GM23338 (cell line): Measurements from ENCODE around the gene AXL. TPM values are rescaled to one million over a fixed set of nuclear protein-coding genes. Genes with fewer than 3 reads are reported as not detected.

Experiments
- ATAC-seq: fragments of 200-7000 bp; cut with Tn5 transposase; 3 replicates; pipeline ENCODE4 v1.9.1; 2020
- DNase-seq: peaks from one replicate; pipeline ENCODE4 v3.0.0-alpha.2; 2015; ENCODE audit warnings: low spot score
- H2AFZ ChIP-seq: fragments of 200-600 bp; sonication (generic); 2 replicates; pipeline ENCODE4 v1.8.0; 2016; ENCODE audit warnings: antibody characterized with exemption, mild to moderate bottlenecking, moderate library complexity
- H3F3A ChIP-seq: fragments of 200-600 bp; sonication (generic); replicated peaks from 2 replicates; pipeline ENCODE4 v1.8.0; 2017; ENCODE audit warnings: antibody characterized with exemption, mixed run types, low read depth
- H3K27ac ChIP-seq: fragments of 200-600 bp; sonication (generic); 2 replicates; pipeline ENCODE4 v1.6.1; 2016; ENCODE audit warnings: low read depth
- H3K27me3 ChIP-seq: fragments of 200-600 bp; sonication (generic); 2 replicates; pipeline ENCODE4 v1.8.0; 2016; ENCODE audit warnings: mild to moderate bottlenecking, mixed run types, moderate library complexity; ENCODE audit not compliant: insufficient read depth
- H3K36me3 ChIP-seq: fragments of 200-600 bp; sonication (generic); 2 replicates; pipeline ENCODE4 v1.8.0; 2016; ENCODE audit warnings: mild to moderate bottlenecking; ENCODE audit not compliant: insufficient read depth
- H3K4me1 ChIP-seq: fragments of 200-600 bp; sonication (generic); 2 replicates; pipeline ENCODE4 v1.8.0; 2016; ENCODE audit warnings: mild to moderate bottlenecking, moderate library complexity; ENCODE audit not compliant: insufficient read depth
- H3K4me2 ChIP-seq: fragments of 200-600 bp; sonication (generic); 2 replicates; pipeline ENCODE4 v1.7.1; 2017; ENCODE audit warnings: mixed run types
- H3K4me3 ChIP-seq: fragments of 200-600 bp; sonication (generic); 2 replicates; pipeline ENCODE4 v1.6.1; 2016; ENCODE audit warnings: mixed run types
- H3K79me2 ChIP-seq: fragments of 200-600 bp; sonication (generic); replicated peaks from 2 replicates; pipeline ENCODE4 v1.8.0; 2017; ENCODE audit warnings: mild to moderate bottlenecking; ENCODE audit not compliant: insufficient read depth
- H3K9me2 ChIP-seq: fragments of 200-600 bp; sonication (generic); 2 replicates; pipeline ENCODE4 v1.8.0; 2017; ENCODE audit not compliant: insufficient read depth
- H4K20me1 ChIP-seq: fragments of 200-600 bp; sonication (generic); replicated peaks from 2 replicates; pipeline ENCODE4 v1.8.0; 2017; ENCODE audit warnings: mild to moderate bottlenecking; ENCODE audit not compliant: insufficient read depth
- H3K27ac Mint-ChIP-seq: 2 replicates; pipeline ENCODE4 v1.8.0; 2020; ENCODE audit warnings: inconsistent platforms, mild to moderate bottlenecking, moderate library complexity, mixed read lengths
- H3K27me3 Mint-ChIP-seq: 3 replicates; pipeline ENCODE4 v1.8.0; 2022; ENCODE audit warnings: low read depth, mild to moderate bottlenecking, moderate library complexity, mixed read lengths, inconsistent platforms; ENCODE audit not compliant: insufficient read depth, poor library complexity
- H3K36me3 Mint-ChIP-seq: 3 replicates; pipeline ENCODE4 v1.8.0; 2021; ENCODE audit warnings: low read depth, mild to moderate bottlenecking, inconsistent platforms, moderate library complexity, mixed read lengths
- H3K4me1 Mint-ChIP-seq: 3 replicates; pipeline ENCODE4 v1.8.0; 2020; ENCODE audit warnings: mild to moderate bottlenecking, inconsistent platforms, mixed read lengths
- H3K4me3 Mint-ChIP-seq: 3 replicates; pipeline ENCODE4 v1.8.0; 2021; ENCODE audit warnings: moderate library complexity, mild to moderate bottlenecking, inconsistent platforms, mixed read lengths
- H3K9me3 Mint-ChIP-seq: 3 replicates; pipeline ENCODE4 v1.8.0; 2020; ENCODE audit warnings: moderate library complexity, mild to moderate bottlenecking, inconsistent platforms, mixed read lengths
- CREB1 ChIP-seq: fragments of 250-450 bp; sonication (Bioruptor Pico); IDR thresholded peaks from 2 replicates; pipeline ENCODE4 v1.5.0; 2020; ENCODE audit warnings: low read depth, mild to moderate bottlenecking, moderate library complexity
- ETS1 ChIP-seq: IDR thresholded peaks from 2 replicates; pipeline ENCODE4 v1.6.1; 2016; ENCODE audit warnings: antibody characterized with exemption
- NANOG ChIP-seq: IDR thresholded peaks from 2 replicates; pipeline ENCODE4 v1.6.1; 2016; ENCODE audit warnings: antibody characterized with exemption, borderline replicate concordance
- POLR2AphosphoS5 ChIP-seq: IDR thresholded peaks from 2 replicates; pipeline ENCODE4 v1.6.1; 2016; ENCODE audit warnings: antibody characterized with exemption, low read depth
- REST ChIP-seq: IDR thresholded peaks from one replicate; pipeline ENCODE4 v1.6.1; 2018; ENCODE audit warnings: antibody characterized with exemption; ENCODE audit not compliant: unreplicated experiment
- STAT1 ChIP-seq: IDR thresholded peaks from one replicate; pipeline ENCODE4 v1.6.1; 2016; ENCODE audit warnings: antibody characterized with exemption; ENCODE audit not compliant: unreplicated experiment
- ZNF114 ChIP-seq: fragments of 250-450 bp; sonication (Bioruptor Pico); IDR thresholded peaks from 2 replicates; pipeline ENCODE4 v1.5.0; 2020; ENCODE audit warnings: mild to moderate bottlenecking, moderate library complexity
- polyA plus RNA-seq: library from polyadenylated mRNA; unstranded; fragments of >200 nt; fragmentation: Nextera tagmentation; extraction: Ambion mirVana; gene quantifications from 2 replicates; pipeline ENCODE4 v1.2.1, GENCODE V29; 2016
- total RNA-seq: library from RNA; depleted of rRNA; stranded (reverse); fragments of >200 nt; shearing (Covaris generic); gene quantifications from 2 replicates; pipeline ENCODE4 v1.2.3, GENCODE V29; 2014

Gene AXL
- total and polyA plus RNA-seq, 2 experiments from 2014 or later, result 9.0 to 28.4 TPM

- Histone ChIP-seq H3K4me2 (no peak overlapping the region), H3F3A (peaks cover 28% of the 10 kb centered on the region), H3K9me2 (no peaks in the 10 kb centered on the region), H3K4me3 (no peak overlapping the region), H3K36me3 (peaks cover 34% of the 10 kb centered on the region), H3K27ac (0 out of 2 replicates have a peak overlapping the region, but pooled peaks have one; percentile 45), H3K79me2 (peaks cover 9% of the 10 kb centered on the region; the same call in 1 of the 2 replicates), H4K20me1 (peaks cover 29% of the 10 kb centered on the region), H3K4me1 (no peaks in the 10 kb centered on the region), H3K27me3 (no peaks in the 10 kb centered on the region), H2AFZ (no peak overlapping the region)
- Mint-ChIP-seq H3K36me3 (peaks cover 60% of the 10 kb centered on the region), H3K27ac (no peak overlapping the region), H3K4me1 (peaks cover 7% of the 10 kb centered on the region), H3K9me3 (no peaks in the 10 kb centered on the region; the same call in 2 of the 3 replicates), H3K4me3 (no peak overlapping the region; the same call in 2 of the 3 replicates), H3K27me3 (peaks cover 6% of the 10 kb centered on the region)
- ATAC-seq, result peak; percentile 51
- TF ChIP-seq ZNF114 (CRISPR knock-in tag) (no peak), CREB1 (CRISPR knock-in tag) (no peak), POLR2AphosphoS5 (peak; percentile 48)
- DNase-seq, result peak; percentile 60
These were observed 11.9 kb upstream of the AXL start for GRCh38 chr19:41206926-41207750.

- no peak overlapping the region for H2AFZ ChIP-seq
- DNase-seq (no peak), ATAC-seq (no peak)
- no peaks in the 10 kb centered on the region for H4K20me1 ChIP-seq
- H3K27me3 Mint-ChIP-seq, result peaks cover 5% of the 10 kb centered on the region
- no peaks in the 10 kb centered on the region for H3K9me3 Mint-ChIP-seq
- H3K4me2 ChIP-seq, result no peak overlapping the region
- peaks cover 16% of the 10 kb centered on the region for H3K4me1 Mint-ChIP-seq
- H3F3A ChIP-seq, result no peaks in the 10 kb centered on the region
- peaks cover 9% of the 10 kb centered on the region for H3K4me1 ChIP-seq
- H3K4me3 ChIP-seq, result no peak overlapping the region
- H3K27me3 ChIP-seq, result no peaks in the 10 kb centered on the region
- TF ChIP-seq ZNF114 (CRISPR knock-in tag) (no peak), REST (no peak)
- H3K9me2 ChIP-seq, result no peaks in the 10 kb centered on the region
- H3K36me3 Mint-ChIP-seq, result no peaks in the 10 kb centered on the region
- H3K27ac Mint-ChIP-seq, result no peak overlapping the region
- no peaks in the 10 kb centered on the region for H3K36me3 ChIP-seq
- H3K27ac ChIP-seq, result no peak overlapping the region
- no peaks in the 10 kb centered on the region for H3K79me2 ChIP-seq
- H3K4me3 Mint-ChIP-seq, result no peak overlapping the region; the same call in 2 of the 3 replicates
These were observed 4.9 kb upstream of the AXL start for GRCh38 chr19:41214161-41214560.

GRCh38 chr19:41217741-41218140 is 1.3 kb upstream of the AXL start:
- H3K9me3 Mint-ChIP-seq, result no peaks in the 10 kb centered on the region; the same call in 2 of the 3 replicates
- H3K36me3 Mint-ChIP-seq, result peaks cover 16% of the 10 kb centered on the region
- peak overlapping the region; percentile 25; the same call in 2 of the 3 replicates for H3K4me3 Mint-ChIP-seq
- Histone ChIP-seq H3K4me3 (0 out of 2 replicates have a peak overlapping the region, but pooled peaks have one; percentile 93), H3K36me3 (no peaks in the 10 kb centered on the region), H3K27me3 (no peaks in the 10 kb centered on the region), H3K27ac (no peak overlapping the region), H3K4me2 (no peak overlapping the region), H3K9me2 (no peaks in the 10 kb centered on the region), H3K79me2 (peaks cover 13% of the 10 kb centered on the region; the same call in 1 of the 2 replicates), H4K20me1 (no peaks in the 10 kb centered on the region), H3K4me1 (peaks cover 14% of the 10 kb centered on the region), H3F3A (no peaks in the 10 kb centered on the region), H2AFZ (no peak overlapping the region)
- ATAC-seq (no peak), DNase-seq (no peak)
- H3K27ac Mint-ChIP-seq, result no peak overlapping the region
- TF ChIP-seq ETS1 (no peak), NANOG (no peak), STAT1 (no peak)
- H3K4me1 Mint-ChIP-seq, result peaks cover 32% of the 10 kb centered on the region
- peaks cover 8% of the 10 kb centered on the region for H3K27me3 Mint-ChIP-seq
